Fibroblast of pulmonary artery (primary cell): Measurements from ENCODE around the gene S1PR3.

ENCODE experiments used
- DNase-seq: peaks from one replicate; pipeline ENCODE4 v3.0.0-alpha.2; 2010; ENCODE audit warnings: low read depth
- H3K4me3 ChIP-seq: replicated peaks from 2 replicates; pipeline ENCODE4 v1.5.1; 2011; ENCODE audit warnings: low read depth, mild to moderate bottlenecking, control low read depth, low read length, moderate library complexity
- CTCF ChIP-seq: IDR thresholded peaks from 2 replicates; pipeline ENCODE4 v1.5.1; 2011; ENCODE audit warnings: mild to moderate bottlenecking, control low read depth, low read length, inconsistent platforms; ENCODE audit errors: missing control alignments

S1PR3 gene

GRCh38 chr9:88992556-88992955, 1.3 kb downstream of the S1PR3 start:
- H3K4me3 ChIP-seq: peak overlapping the region; percentile 89
- TF ChIP-seq CTCF: no peak
- no peak for DNase-seq

DNA sequence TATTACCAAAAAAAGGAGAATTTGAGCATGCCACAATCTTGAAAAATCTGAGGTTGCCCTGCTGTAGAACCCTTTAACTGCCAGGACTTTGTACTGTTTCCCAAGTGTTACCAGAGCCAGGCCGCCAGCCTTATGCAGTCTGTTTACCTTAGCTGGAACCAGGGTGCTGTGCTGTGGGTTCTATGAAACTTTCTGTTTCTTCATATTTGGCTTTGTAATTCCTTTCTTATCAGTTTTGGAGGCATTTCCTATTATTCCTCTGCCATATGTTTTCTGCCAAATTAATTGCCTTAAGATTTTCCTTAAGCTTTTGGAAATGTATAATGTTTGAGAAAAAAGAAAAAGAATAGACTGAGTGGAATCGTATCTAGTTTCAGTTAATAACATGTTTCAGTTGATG, 2.1 kb downstream of the S1PR3 start:
- TF ChIP-seq CTCF: no peak
- H3K4me3 ChIP-seq: peak overlapping the region; percentile 89
- peak; percentile 58 for DNase-seq

DNA sequence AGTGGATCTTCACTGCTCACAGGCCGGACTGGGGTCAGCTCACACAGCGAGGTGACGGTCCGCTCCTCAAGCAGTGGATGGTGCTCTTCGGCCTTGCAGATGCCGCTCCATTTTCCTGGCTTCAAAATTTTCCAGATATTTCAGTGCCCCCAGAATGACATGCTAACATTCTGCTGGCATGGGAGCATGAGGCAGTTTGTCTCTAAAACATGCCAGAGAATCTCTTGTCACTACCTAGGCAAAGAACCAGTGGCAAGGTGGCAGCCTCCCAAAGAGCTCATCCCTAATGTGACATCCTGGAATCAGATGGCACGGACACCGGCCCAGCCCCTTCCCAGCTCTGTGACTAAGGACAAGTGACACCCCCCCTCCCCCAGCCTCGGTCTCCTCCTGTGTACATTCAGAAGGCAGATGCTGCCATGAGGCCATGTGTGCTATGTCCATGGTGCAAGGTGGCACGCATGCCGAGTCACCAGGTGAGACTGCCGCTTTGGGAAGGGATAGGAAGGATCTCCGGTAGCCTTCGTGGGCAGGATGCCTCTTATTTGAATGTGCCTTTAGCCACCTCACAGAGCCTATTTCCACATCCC, 2.7 kb downstream of the S1PR3 start:
- DNase-seq: no peak
- peak overlapping the region; percentile 89 for H3K4me3 ChIP-seq
- no peak for TF ChIP-seq CTCF

GRCh38 chr9:88994469-88995199, 3.4 kb downstream of the S1PR3 start:
- H3K4me3 ChIP-seq: peak overlapping the region; percentile 4
- TF ChIP-seq CTCF: no peak
- peak; percentile 59 for DNase-seq

DNA sequence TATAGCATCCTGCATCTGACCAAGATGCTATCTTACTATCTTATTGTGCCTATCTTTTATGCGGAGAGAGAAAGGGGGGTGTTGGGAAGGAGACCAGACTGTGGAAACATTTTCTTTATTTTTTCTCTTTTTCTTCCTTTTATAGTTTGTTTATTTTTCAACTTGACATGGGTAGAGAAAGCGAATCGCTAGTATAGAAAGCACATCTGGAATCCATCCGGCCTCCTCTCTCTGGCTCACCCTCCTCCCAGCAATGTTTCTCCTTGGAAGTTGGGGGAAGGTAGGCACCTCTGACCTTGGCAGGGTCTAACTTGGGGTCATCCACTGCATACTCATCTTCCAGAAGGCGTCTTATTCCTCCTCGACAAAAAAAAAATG, 3.9 kb downstream of the S1PR3 start:
- TF ChIP-seq CTCF: no peak
- no peak for DNase-seq
- H3K4me3 ChIP-seq: no peak overlapping the region

DNA sequence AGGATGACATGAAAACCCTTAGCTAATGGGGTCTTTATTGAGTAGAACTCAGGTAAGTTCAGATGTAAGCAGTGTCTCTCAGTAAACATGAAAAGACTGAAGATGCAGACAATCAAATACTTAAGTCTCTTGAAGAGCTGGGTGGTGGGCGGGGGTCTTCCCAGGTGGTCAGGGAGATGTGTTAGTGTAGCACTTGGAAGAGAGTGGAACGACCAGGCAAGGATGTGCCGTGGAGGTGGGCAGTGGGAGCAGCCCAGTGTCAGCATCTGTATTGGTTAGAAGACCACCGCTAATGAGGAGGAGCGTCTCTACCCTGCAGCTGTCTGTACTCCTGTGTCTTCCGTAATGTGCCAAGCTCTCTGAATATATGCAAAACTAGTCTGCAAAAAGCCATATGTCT, 4.4 kb downstream of the S1PR3 start:
- TF ChIP-seq CTCF: no peak
- H3K4me3 ChIP-seq: no peak overlapping the region
- no peak for DNase-seq
